ENCODE data around the gene AIG1. TPM values are rescaled to one million over a fixed set of nuclear protein-coding genes. Genes with fewer than 3 reads are reported as not detected.
"Not testable (repeated sequence)": the region's sequence is repeated elsewhere in the genome, so short reads cannot be mapped to it uniquely, and the experiment has no call there.

The AIG1 gene
- total RNA-seq, 1 donor from 2014 or later, result 32.2 TPM

DNA sequence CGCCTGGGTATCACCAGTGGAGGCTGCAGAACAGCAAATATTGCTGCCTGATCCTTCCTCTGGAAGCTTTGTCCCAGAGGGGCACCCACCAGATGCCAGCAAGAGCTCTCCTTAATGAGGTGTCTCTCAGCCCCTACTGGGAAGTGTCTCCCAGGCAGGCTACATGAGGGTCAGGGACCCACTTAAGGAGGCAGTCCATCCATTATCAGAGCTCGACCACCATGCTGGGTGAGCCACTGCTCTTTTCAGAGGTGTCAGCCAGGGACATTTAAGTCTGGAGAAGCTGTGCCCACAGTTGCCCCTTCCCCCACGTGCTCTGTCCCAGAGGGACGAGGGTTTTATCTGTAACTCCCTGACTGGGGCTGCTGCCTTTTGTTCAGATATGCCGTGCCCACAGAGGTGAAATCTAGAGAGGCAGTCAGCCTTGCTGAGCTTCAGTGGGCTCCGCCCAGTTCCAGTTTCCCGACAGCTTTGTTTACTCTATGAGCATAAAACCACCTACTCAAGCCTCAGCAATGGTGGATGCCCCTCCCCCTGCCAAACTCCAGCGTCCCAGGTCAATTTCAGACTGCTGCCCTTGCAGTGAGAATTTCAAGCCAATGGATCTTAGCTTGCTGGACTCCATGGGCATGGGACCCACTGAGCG is 25.9 kb upstream of the AIG1 start:
- TF ChIP-seq, protein P1, sequence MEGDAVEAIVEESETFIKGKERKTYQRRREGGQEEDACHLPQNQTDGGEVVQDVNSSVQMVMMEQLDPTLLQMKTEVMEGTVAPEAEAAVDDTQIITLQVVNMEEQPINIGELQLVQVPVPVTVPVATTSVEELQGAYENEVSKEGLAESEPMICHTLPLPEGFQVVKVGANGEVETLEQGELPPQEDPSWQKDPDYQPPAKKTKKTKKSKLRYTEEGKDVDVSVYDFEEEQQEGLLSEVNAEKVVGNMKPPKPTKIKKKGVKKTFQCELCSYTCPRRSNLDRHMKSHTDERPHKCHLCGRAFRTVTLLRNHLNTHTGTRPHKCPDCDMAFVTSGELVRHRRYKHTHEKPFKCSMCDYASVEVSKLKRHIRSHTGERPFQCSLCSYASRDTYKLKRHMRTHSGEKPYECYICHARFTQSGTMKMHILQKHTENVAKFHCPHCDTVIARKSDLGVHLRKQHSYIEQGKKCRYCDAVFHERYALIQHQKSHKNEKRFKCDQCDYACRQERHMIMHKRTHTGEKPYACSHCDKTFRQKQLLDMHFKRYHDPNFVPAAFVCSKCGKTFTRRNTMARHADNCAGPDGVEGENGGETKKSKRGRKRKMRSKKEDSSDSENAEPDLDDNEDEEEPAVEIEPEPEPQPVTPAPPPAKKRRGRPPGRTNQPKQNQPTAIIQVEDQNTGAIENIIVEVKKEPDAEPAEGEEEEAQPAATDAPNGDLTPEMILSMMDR (IDR thresholded peaks at IDR 0.05), result no peak
- peaks cover 21% of the 10 kb centered on the region for H3K36me3 Mint-ChIP-seq (ENCODE audit: low read depth)
- no peaks in the 10 kb centered on the region for H3K4me1 Mint-ChIP-seq (ENCODE audit: low read depth)
- H3K4me3 Mint-ChIP-seq (ENCODE audit: unreplicated experiment), result no peak overlapping the region
- no peak for DNase-seq (ENCODE audit: low spot score)
- H3K27ac Mint-ChIP-seq (ENCODE audit: unreplicated experiment), result no peak overlapping the region
- peaks cover 28% of the 10 kb centered on the region for H3K27me3 Mint-ChIP-seq (ENCODE audit: low read depth)
- peaks cover 38% of the 10 kb centered on the region for H3K9me3 Mint-ChIP-seq (ENCODE audit: low read depth)

DNA sequence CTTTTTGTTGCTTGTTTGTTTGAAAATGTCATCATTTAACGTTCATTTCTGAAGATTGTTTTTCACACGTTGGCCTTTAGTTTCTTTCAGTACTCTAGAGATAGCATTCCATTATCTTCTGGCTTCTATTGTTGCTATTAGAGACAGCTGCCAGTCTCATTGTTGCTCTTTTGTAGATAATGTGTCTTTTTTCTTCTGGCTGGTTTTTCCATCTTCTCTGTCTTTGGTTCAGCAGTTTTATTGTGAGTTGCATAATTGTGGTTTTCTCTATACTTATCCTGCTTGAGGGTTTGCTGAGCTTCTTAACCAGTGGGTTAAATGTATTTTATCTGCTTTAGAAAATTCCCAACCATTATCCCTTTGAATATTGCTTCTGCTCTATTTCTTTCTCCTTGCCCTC is 23.2 kb upstream of the AIG1 start:
- Mint-ChIP-seq H3K4me1 (ENCODE audit: low read depth) (no peaks in the 10 kb centered on the region), H3K36me3 (ENCODE audit: low read depth) (peaks cover 13% of the 10 kb centered on the region), H3K27me3 (ENCODE audit: low read depth) (peaks cover 23% of the 10 kb centered on the region), H3K27ac (ENCODE audit: unreplicated experiment) (no peak overlapping the region), H3K9me3 (ENCODE audit: low read depth) (peaks cover 18% of the 10 kb centered on the region), H3K4me3 (ENCODE audit: unreplicated experiment) (no peak overlapping the region)
- DNase-seq (ENCODE audit: low spot score), result no peak
- TF ChIP-seq, protein P1 (IDR thresholded peaks at IDR 0.05), result no peak

DNA sequence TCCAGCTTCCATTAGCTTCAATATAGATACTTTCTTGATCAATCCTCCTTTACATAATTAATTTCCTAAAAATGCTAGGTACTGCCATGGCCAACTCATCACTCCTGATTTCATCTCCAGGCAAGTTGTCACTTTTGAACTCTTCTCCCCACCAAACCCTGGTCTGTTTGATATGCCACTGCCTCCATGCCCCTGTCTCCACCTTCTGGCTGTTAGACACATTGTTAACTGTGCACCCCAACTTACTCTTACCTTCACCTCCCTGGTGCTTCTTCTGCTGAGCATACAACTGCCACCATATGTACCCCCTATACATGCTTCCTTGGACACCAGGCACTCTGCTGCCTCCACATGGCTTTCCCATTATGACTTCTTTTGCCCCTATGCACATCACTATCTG is 21.9 kb upstream of the AIG1 start:
- H3K27ac Mint-ChIP-seq (ENCODE audit: unreplicated experiment), result no peak overlapping the region
- peaks cover 8% of the 10 kb centered on the region for H3K36me3 Mint-ChIP-seq (ENCODE audit: low read depth)
- H3K9me3 Mint-ChIP-seq (ENCODE audit: low read depth), result peaks cover 8% of the 10 kb centered on the region
- TF ChIP-seq, protein P1 (IDR thresholded peaks at IDR 0.05), result no peak
- H3K4me1 Mint-ChIP-seq (ENCODE audit: low read depth), result no peaks in the 10 kb centered on the region
- H3K27me3 Mint-ChIP-seq (ENCODE audit: low read depth), result peaks cover 18% of the 10 kb centered on the region
- no peak overlapping the region for H3K4me3 Mint-ChIP-seq (ENCODE audit: unreplicated experiment)
- no peak for DNase-seq (ENCODE audit: low spot score)

DNA sequence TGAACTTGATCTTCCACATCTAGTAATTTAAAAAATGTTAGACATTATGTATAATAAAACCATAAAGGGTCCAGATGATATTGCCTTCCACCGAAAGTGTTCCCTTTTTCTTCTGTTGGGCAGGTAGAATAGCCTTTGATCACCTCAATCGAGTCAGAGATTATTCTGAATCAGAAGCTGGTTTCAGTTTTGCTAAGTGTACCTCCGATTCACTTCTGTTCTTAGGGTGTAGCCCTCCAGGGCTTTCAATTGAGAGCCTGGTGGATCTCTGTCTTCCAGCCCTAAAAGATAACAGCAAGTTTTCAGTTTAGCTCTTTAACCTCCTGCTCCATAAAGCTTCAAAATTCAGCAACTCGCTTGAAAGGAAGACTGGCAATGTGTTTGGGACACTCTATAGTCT is 21.1 kb upstream of the AIG1 start:
- DNase-seq (ENCODE audit: low spot score), result no peak
- Mint-ChIP-seq H3K4me1 (ENCODE audit: low read depth) (no peaks in the 10 kb centered on the region), H3K9me3 (ENCODE audit: low read depth) (peaks cover 5% of the 10 kb centered on the region), H3K27ac (ENCODE audit: unreplicated experiment) (no peak overlapping the region), H3K27me3 (ENCODE audit: low read depth) (peaks cover 18% of the 10 kb centered on the region), H3K4me3 (ENCODE audit: unreplicated experiment) (no peak overlapping the region), H3K36me3 (ENCODE audit: low read depth) (peaks cover 5% of the 10 kb centered on the region)
- TF ChIP-seq, protein P1 (IDR thresholded peaks at IDR 0.05), result no peak

DNA sequence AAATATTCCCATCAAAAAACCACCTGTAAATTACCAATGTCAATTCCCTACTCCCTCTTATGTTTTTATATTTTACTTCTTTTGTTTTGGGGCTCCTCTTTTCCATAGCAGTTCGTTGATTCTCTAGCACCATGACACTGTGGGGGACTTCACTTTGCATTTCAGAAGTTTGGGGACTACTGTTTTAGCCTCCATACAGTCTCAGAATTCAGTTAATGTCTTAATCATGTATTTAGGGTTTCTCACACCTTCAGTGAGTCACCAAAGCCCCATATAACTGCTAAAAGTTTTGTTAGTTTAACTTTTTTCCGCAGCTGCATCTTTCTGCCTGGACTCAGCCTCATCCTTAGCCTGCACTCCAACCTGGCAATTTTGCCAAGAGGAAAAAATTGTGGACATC is 20.7 kb upstream of the AIG1 start:
- no peak for DNase-seq (ENCODE audit: low spot score)
- Mint-ChIP-seq H3K36me3 (ENCODE audit: low read depth) (peaks cover 5% of the 10 kb centered on the region), H3K9me3 (ENCODE audit: low read depth) (peaks cover 5% of the 10 kb centered on the region), H3K27me3 (ENCODE audit: low read depth) (peaks cover 18% of the 10 kb centered on the region), H3K4me3 (ENCODE audit: unreplicated experiment) (no peak overlapping the region), H3K4me1 (ENCODE audit: low read depth) (no peaks in the 10 kb centered on the region), H3K27ac (ENCODE audit: unreplicated experiment) (no peak overlapping the region)
- TF ChIP-seq, protein P1 (IDR thresholded peaks at IDR 0.05), result no peak

DNA sequence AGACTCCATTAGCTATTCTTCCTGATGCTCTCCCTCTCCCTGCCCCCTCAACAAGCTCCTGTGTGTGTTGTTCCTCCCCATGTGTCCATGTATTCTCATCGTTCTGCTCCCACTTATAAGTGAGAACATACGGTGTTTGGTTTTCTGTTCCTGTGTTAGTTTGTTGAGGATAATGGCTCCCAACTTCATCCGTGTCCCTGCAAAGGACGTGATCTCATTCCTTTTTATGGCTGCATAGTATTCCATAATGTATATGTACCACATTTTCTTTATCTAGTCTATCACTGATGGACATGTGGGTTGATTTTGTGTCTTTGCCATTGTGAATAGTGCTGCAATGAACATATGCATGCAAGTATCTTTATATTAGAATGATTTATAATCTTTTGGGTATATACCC is 16.3 kb upstream of the AIG1 start:
- not testable (repeated sequence) for H3K27ac Mint-ChIP-seq (ENCODE audit: unreplicated experiment); H3K27me3 Mint-ChIP-seq (ENCODE audit: low read depth); H3K4me3 Mint-ChIP-seq (ENCODE audit: unreplicated experiment); H3K36me3 Mint-ChIP-seq (ENCODE audit: low read depth); H3K4me1 Mint-ChIP-seq (ENCODE audit: low read depth); DNase-seq (ENCODE audit: low spot score)
- peaks cover 11% of the 10 kb centered on the region for H3K9me3 Mint-ChIP-seq (ENCODE audit: low read depth)

Measured in chondrocyte (in vitro differentiated cells).